ENCODE data around the gene CDC42BPA.

DNA sequence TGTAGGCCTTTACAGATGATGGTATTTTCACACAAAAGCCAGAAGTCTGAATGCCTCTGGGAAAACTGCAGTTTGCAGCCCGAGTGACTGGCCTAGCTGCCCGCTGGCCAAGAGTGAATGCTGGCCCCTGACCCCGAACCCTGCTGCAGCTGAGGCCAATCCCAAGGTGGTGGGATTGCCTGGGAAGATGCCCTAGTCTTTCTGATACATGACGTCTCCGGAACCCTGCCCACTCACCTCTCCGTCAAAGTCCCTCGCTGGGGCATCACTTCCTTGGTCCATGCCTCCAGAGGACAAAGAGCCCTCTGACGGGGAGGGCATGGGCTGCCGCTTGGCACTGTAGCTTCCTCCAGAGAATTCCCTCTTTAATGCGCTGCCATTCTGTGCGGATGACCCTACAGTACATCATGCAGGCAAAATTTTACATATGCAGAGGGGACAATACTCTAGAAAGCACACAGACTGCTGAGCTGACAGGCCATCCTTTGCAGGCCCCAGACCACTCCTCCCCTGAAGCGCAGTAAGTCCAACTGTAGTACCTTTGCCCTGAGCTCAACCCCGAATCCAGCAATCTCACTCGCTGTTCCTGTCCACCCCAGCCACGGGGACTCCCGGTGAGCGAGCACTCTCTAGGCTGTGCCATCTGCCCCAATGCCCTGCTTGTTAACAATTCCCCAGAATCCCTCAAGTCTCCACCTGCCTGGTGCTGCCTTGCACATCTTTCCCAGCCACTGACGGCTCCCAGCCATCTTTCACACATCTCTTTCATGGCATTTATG lies 323.5 kb downstream of the CDC42BPA start:
- TF ChIP-seq CTCF (IDR thresholded peaks at IDR 0.05) = no peak
- TF ChIP-seq POLR2A (IDR thresholded peaks at IDR 0.05) = no peak

Data from lower leg skin (tissue), 3 donors.